NCI-H748 (cell line): ENCODE measurements around the gene FBXO28.
"Not testable (repeated sequence)": the region's sequence is repeated elsewhere in the genome, so short reads cannot be mapped to it uniquely, and the experiment has no call there.

ENCODE experiments used
- DNase-seq: peaks from one replicate; lab custom pipeline; 2025; ENCODE audit not compliant: unreplicated experiment; lab: John Stamatoyannopoulos, UW

Gene FBXO28

DNA sequence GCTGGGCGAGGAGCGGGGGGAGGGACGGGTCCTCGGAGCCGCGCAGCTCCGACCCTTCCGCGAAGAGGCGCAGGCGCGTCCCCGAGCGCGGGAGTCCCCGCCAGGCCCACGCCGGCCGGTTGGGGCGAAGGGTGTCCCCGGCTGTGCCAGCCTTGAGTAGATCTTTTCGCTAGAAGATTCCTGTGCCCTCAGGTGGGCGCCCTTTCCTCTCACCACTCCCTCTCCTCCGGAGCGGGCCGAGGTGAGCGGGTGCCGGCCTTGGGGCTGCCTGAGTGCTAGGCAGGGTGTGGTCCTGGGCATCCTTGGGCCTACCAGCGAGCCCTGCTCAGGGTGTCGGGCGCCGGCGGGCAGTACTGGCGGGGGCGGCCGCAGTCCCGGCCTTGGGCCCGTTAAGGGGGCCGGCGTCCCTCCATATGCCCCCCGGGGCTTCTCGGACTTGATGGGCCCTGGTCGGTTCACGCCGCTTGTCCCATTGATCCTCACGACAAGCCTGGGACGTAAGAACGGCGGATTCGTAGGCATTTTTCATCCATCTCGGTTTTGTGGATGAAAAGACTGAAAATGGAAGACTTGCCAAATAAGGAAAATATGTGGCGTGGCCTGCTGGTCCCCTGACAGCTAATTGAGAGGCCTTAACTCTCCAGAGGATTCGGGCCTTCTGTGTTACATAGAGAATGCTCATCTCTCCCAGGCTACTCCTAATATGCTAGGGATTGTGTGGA is 69.8 kb downstream of the FBXO28 start:
- peak; percentile 70 for DNase-seq

DNA sequence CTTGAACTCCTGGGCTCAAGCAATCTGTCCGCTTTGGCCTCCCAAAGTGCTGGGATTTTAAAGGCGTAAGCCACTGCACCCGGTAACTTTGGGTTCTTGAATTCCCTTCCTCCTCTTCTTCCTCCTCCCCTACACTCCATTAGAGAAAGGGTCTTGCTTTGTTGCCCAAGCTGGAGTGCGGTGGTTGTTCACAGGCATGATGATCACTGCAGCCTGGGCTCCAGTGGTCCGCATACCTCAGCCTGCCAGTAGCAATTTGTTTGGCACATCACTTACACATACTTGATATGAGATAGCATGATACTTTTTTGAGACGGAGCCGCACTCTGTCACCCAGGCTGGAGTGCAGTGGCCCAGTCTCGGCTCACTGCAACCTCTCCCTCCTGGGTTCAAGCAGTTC is 71.3 kb downstream of the FBXO28 start:
- DNase-seq: no peak

GRCh38 chr1:224188286-224188685 is 74.4 kb downstream of the FBXO28 start:
- DNase-seq: no peak

DNA sequence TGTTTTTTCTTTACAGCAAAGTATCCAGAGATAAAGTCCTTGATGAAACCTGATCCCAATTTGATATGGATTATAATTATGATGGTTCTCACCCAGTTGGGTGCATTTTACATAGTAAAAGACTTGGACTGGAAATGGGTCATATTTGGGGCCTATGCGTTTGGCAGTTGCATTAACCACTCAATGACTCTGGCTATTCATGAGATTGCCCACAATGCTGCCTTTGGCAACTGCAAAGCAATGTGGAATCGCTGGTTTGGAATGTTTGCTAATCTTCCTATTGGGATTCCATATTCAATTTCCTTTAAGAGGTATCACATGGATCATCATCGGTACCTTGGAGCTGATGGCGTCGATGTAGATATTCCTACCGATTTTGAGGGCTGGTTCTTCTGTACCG is 75.7 kb downstream of the FBXO28 start:
- no peak for DNase-seq

- DNase-seq: no peak
These were observed 78.3 kb downstream of the FBXO28 start for GRCh38 chr1:224192082-224192788.

- no peak for DNase-seq
These were observed 79.5 kb downstream of the FBXO28 start for GRCh38 chr1:224193319-224193966.

DNA sequence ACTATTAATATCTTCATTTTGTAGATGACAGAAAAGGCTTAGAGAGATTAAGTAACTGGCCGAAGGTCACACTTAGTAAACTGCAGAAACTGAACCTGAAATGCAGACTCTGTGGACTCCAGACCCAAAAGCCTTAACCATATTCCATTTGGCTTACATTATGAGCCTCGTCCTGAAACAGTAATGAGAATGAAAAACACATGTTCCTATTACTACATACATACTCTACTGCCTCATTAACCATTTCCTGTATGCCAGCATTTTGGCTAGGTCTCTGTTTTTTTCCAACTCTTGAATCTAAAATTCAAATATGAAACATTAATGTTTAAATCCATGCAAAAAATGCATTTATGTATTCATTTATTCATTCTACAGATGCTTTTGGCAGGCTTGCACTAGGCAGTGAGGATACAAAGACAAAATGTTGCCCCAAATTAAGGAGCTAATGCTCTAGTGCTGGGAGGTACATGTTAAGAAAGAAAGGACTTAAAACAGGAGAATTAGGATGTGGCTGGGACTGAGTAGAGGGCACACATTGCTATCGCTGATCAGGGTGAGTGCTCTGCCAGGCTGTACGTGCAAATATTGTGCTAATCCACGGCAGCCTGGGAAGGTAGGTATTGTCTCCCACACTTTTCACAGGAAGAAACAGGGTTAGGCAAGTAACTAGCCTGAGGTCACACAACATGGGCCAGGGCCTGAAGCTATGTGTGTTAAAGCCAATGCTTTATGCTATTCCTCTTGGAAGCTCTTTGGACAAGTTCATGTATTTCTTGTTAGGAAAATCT is 83.1 kb downstream of the FBXO28 start:
- no peak for DNase-seq

DNA sequence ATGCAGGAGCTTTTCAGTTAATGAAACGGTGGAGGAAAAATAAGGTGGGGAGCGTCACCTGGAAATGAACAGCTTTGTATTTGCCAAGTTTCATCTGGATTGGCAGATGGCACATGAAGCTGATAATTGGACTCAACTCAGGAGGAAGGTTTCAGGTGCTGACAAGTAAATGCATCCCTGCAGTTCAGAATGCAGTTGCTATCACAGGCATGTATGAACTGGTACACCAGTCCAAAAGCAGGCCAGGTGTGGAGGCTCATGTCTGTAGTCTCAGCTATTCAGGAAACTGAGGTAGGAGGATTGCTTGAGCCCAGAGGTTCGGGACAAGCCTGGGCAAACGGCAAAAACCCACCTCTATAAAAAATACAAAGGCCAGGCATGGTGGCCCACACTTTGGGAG is 84.7 kb downstream of the FBXO28 start:
- DNase-seq: no peak

- DNase-seq: no peak
These were observed 85.8 kb downstream of the FBXO28 start for GRCh38 chr1:224199679-224200078.

DNA sequence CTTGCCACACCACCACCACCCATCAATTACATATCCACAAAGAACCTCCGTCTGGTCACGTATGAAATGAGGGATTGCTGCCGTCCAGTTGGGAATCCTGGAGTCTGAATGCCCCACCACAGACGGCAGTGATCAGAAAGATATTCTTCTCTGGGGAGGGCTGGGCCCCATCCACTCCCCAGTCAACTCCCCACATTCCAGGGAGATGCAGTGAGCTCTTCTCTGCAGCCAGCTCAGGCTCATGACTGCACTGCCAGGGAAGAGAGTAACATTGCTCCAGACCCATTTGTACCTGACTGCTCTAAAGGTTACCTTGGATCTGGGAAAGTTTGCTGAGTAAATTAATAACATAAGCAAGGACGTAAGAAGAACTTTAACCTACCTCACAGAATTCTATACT is 87.5 kb downstream of the FBXO28 start:
- no peak for DNase-seq

DNA sequence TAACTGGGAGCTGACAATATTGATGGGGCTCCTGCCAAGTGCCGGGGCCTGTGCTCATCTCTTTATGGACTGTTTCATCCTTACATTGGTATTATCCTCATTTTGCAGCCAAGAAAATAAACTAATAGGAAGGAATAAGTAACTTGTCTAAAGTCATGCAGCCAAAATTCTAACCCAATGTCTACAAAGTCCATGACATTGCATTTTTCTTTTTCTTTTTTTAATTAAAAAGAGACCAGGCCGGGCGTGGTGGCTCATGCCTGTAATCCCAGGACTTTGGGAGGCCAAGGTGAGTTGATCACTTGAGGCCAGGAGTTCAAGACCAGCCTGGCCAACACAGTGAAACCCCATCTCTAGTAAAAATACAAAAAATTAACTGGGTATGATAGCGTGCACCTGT is 87.9 kb downstream of the FBXO28 start:
- DNase-seq: no peak

- DNase-seq: no peak
These were observed 89.5 kb downstream of the FBXO28 start for GRCh38 chr1:224203243-224204016.

DNA sequence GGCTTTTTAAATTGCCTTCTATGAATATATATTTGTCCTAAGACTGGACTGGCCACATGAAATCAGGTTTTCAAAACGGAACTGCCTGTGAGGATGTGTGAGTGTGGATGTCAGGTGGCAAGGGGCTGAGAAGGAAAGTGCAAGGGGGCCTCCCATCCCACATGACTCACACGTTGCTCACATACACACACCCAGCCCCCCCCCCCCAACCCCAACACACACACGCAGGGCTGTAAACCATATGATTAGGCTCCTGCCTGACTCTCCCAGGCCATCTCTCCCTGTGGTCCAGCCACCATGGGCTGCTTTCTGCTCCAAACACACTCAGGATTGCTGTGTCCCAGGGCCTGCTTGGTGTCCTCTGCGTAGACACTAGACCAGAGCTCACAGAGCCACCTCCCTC is 91.5 kb downstream of the FBXO28 start:
- DNase-seq: no peak

- DNase-seq: not testable (repeated sequence)
These were observed 92.1 kb downstream of the FBXO28 start for GRCh38 chr1:224205931-224206538.

DNA sequence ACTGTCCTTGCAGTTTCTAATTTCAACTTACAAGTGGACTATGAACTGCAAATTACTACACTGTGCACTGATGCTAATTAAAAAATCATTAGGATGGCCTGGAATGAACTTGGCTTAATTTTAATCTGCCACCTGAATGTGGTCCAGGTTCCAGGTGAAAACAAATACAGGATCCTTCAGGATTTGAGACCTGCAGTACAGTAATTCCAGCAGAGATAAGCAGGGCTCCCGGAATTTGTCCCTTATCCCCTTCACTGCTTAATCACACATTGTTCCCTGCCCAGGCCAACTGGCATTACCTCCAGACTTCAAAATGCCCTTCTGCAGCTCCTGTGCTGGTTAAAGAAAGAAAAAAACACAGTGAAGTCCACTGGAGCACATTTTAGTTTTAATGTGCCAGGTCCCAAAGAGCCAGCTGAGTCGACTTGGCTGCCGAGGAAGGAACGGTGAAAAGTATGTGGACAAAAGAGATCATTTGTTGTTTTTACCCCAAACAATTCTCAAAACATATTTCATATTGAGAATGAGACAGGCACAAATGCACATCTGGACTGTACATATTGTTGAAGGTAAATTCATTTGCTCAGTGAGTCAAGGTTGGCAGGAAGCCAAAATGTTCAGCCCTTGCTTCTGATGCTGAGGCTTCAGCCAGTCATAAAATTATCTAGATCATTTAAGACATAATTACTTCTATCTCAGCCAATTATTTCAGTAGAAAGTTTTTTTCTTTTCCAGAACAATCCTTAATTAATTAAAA is 97.5 kb downstream of the FBXO28 start:
- peak; percentile 71 for DNase-seq
